AG09319 (cell line): ENCODE data around the gene CUEDC1.
"Not testable (repeated sequence)": the region's sequence is repeated elsewhere in the genome, so short reads cannot be mapped to it uniquely, and the experiment has no call there.

Source experiments
- DNase-seq: peaks from one replicate; pipeline ENCODE4 v3.0.0-alpha.2; 2010; ENCODE audit warnings: low read depth; ENCODE audit errors: extremely low read depth
- CTCF ChIP-seq: IDR thresholded peaks from 2 replicates; pipeline ENCODE4 v1.5.1; 2011; ENCODE audit warnings: low read depth, mild to moderate bottlenecking, inconsistent platforms, low read length, moderate library complexity

Gene CUEDC1

DNA sequence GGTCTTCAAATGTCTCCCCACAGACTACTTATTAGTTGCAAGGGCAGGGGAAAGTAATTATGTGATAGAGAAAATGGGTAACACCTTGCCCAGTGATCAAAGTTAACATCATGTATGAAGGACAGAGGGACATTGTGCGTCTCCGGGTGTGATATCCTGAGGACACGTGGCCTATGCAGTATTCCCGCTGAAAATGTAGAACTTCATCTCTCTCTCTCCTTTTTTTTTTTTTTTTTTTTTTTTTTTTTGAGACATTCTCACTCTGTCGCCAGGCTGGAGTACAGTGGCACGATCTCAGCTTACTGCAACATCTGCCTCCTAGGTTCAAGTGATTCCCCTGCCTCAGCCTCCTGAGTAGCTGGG, 7.9 kb upstream of the CUEDC1 start:
- TF ChIP-seq CTCF: no peak
- DNase-seq: no peak

GRCh38 chr17:57962279-57963148, 7.3 kb upstream of the CUEDC1 start:
- DNase-seq: no peak
- no peak for TF ChIP-seq CTCF

DNA sequence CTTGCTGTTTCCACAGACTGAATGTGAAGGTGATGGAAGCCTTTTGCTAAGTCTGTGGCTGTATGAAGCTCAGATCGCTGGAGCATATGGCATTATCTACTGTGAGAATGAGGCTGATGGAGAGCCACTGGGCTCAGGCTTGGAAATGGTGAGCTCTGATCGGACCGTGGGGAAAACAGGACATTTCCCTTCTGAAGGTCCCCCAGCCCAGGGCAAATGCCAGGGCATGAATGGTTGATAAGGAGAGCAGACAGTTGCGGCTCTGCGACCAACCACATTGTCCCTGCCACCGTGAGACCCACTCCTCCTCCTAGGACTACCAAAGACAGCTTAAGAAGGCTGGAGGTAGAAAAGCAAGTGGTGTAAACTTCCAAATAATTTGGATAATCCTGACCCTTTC, 4.7 kb upstream of the CUEDC1 start:
- DNase-seq: no peak
- TF ChIP-seq CTCF: no peak

- not testable (repeated sequence) for DNase-seq
Measured at GRCh38 chr17:57958391-57958790, 3.2 kb upstream of the CUEDC1 start.

DNA sequence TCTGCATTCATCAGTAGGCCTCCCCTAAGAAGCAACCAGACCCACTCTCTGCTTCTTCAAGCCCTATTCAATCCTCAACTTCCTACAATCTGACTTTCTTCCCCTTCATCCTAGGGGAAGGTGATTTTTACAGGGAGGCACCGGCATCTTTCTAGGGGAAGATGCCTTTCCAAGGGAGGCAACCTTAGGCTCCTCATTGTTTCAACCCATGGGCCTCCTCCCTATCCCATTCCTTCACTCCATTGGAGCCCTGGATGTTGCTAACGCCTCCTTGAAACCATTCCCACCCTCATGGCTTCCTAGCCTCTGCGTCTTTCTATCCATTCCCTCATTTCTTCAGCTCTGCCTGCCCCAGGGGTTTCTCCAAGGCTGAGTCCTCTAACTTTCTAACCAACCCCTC, 2.7 kb upstream of the CUEDC1 start:
- no peak for DNase-seq
- no peak for TF ChIP-seq CTCF

DNA sequence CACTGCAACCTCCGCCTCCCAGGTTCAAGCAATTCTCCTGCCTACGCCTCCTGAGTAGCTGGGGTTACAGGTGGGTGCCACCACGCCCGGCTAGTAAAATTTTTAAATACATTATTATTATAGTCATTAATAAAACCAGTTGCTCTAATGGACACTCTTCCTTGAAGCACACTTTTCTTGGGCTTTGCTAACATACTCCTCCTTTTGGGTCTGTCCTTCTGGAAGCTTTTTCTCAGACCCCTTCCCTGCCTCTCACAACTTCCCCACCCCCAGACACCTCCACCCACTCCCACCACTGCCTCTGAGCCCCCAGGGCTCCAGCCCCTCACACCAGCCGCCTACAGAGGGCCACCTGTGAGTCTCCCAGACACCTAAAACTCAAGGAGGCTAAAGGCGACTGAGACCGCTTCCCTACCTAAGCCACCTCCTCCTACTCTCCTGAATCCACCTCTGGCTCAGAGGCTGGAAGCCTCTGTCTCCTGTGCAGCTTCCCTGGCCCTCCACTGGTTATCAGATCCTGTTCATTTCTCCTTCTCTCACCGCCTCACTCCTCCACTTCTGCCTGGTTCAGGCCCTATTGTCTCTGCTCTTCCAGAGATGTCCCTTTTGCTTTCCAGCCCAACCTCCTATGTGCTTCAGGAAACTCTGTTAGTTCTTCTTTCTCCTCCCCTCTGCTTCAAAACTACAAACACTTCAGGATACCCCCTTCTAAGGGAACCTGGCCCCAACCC, 2.1 kb upstream of the CUEDC1 start:
- TF ChIP-seq CTCF: no peak
- DNase-seq: no peak

DNA sequence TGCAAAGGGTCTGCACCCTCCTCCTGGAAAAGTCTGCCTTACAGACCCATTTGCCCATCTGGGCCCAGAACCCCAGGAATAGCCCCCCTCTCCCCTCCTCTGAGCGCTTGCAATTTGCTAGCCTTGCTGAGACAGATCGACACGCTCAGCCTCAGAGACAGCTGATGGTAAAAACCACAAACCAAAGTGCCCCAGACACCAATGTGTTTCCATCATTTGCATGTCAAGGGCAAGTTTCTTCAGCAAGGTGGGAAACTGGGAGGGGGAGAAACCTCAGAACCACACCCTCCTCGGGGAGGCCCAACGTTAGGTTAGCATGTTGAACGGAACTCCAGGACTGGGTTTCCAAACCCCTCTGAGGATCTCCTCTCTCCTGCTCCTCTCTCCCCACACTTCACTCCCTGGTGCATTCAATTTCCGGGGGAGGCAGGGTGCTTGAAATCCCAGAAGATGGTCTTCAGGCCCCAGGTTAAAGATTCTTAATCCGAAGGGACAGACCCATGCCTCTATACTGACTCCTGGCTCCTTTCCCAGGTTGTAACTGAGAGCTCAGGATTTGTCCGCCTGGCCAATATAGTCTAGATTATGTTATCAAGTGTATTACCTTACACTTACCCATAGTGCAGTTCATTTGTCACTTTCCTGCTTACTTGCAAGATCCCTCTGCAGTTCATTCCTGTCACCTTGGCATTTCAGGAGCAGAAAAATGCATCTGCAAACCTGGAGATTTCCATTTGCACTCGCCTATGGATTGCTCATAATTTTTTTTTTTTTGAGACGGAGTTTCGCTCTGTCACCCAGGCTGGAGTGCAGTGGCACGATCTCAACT, 1.3 kb upstream of the CUEDC1 start:
- TF ChIP-seq CTCF: no peak
- DNase-seq: no peak
